NCI-H2196 (cell line): Measurements from ENCODE around the gene PRLHR.
"Not testable (repeated sequence)": the region's sequence is repeated elsewhere in the genome, so short reads cannot be mapped to it uniquely, and the experiment has no call there.

Experiments
- DNase-seq: peaks from one replicate; lab custom pipeline; 2025; ENCODE audit not compliant: unreplicated experiment; lab: John Stamatoyannopoulos, UW

The PRLHR gene

DNA sequence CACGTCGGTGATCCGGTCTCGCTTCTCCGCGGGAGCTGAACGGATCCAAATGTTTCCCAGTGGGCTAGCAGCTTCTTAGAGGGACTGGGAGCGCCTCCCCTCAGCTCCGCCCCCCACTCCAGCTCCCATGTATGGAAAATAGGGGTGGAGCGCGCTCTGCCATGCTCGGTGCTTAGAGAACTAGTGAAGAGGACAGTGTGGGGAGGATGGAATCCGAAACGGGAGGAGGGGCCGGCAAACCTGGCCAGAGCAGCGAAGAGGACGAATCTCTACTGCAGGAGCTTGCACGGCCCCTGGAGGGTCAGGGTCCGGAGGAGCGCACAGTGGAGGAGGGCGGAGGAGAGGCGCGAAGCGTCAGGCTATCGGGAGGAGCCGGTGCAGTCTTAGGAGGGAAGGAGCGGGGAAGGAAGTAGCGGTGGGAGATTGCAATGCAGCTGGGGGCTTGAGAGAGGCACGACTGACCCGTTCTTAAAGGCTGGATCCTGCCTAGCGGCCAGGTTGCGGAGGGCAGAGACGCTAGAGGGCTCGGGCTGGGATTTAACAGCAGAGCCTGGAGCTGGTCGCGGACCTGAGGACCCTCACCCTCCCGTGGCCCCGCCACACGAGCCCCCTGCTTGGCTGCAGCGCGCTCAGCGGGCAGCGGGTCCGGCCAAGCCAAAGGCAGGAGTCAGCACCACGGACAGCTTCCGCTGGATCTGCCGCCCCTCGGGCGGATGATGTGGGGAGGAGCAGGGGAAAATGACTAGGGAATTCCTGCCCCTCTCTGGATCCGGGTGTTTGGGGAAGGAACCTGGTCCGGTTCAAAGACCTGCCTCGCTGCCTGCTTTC, at the start of gene PRLHR:
PRLHR (minus strand) TSS at position 51 of the 828 bp plus-strand sequence. CDS start 404 bp downstream, outside the sequence.
- no peak for DNase-seq

GRCh38 chr10:118642228-118642627, 46.8 kb upstream of the PRLHR start:
- no peak for DNase-seq

GRCh38 chr10:118638680-118639079, 43.2 kb upstream of the PRLHR start:
- DNase-seq, result no peak

GRCh38 chr10:118635674-118636402, 40.4 kb upstream of the PRLHR start:
- DNase-seq, result no peak

DNA sequence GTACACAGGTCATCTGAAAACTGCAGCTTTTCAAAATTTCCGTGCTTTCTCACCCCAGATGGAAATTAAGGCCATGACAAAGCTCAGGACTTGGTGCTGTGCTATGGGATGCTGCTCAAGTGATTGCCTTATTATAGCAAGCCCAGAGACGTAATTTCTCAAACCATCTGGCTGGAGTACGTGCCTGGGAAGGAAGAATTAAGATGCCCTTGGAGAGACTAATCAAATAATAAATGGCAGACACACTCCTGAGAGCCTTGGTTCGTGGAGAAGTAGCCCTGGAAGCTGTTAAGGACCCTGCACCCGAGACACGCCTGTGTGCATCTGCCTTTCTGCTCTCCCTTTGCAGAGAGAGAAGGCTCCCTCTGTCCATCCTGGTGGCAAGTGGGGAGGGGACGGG, 38.3 kb upstream of the PRLHR start:
- no peak for DNase-seq

GRCh38 chr10:118629211-118629610, 33.8 kb upstream of the PRLHR start:
- no peak for DNase-seq

DNA sequence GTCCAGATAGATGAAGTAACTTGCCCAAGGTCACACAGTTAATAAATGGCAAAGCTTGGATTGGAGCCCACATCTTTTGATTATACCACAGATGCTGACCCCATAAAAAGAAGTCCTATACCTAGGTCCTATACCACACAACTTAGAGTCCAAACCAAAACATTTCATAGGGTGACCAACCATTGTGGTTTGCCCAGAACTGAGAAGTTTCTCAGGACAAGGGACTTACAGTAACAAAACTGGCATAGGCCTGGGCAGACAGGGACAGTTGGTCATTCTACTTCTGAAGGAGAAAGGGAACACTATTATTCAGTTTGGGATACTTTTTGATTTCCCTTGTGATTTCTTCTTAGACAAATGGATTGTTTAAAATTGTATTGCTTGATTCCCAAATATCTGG, 32.9 kb upstream of the PRLHR start:
- DNase-seq, result no peak

DNA sequence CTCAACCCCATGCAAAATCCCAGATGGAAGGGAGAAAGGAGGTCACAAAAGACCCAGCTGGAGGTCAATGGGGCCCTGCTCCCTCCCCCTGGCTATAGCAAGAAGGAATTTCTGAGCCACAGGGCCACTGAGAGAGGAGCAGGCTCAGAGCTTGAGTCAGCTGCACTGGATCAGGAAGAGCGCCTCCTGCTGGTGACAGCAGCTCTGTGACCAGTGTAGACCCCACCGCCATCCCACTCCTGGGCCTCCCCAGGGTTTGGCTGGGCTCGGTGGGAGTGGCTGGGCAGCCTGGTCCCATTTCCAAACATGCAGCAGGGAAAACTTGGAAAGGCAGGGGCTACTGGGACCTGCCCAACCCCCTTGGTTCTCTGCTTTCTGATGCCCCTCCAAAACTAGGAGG, 31.5 kb upstream of the PRLHR start:
- DNase-seq, result no peak

GRCh38 chr10:118625504-118625903, 30.1 kb upstream of the PRLHR start:
- DNase-seq, result no peak

- DNase-seq, result no peak
These were observed 29.3 kb upstream of the PRLHR start for GRCh38 chr10:118624747-118625146.

DNA sequence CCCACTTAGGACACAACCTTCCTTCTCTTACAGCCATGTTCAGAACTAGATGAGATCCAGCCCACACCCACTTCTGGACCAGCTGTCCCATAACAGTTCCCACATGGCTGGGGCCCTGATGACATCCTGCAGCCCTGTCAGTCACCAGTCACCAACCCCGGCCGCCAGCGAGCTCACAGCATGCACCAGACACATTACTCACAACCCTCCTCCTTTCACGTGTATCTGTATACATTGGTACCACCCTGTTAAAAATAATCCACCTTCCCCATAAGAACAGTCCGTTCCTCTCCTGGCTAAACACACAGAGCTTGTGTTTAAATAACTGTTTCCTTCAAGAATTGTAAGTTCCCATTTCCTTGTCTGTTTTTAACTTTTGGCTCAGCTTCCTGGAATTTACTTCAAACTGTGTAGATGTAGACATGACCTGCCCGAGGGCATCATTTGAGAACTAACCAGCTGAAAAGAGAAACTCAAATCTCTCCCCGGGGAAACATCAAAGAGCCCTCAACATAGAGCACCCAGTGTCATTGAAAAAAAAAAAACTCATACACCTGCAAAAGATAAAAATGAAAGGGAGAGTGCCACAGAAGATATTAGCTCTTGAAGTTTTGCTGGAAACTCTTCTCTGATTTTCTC, 26.0 kb upstream of the PRLHR start:
- no peak for DNase-seq

DNA sequence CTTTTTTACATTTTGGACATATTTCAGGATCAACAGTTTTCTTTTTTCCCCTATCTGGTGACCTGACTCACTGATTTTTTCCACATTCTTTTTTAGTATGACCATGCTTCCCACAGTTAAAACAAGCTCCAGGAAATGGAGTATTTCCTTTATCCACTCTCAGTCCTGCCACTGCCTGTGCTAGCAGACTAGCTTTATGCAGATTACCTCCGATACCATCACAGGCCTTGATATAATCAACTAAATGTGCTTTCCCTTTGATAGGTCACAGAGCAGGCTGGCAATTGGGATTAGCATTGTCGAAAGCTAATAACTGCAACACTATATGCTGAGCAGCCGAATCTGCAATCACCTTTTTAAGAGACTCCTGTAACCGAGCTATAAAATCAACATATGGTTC, 18.4 kb upstream of the PRLHR start:
- not testable (repeated sequence) for DNase-seq

DNA sequence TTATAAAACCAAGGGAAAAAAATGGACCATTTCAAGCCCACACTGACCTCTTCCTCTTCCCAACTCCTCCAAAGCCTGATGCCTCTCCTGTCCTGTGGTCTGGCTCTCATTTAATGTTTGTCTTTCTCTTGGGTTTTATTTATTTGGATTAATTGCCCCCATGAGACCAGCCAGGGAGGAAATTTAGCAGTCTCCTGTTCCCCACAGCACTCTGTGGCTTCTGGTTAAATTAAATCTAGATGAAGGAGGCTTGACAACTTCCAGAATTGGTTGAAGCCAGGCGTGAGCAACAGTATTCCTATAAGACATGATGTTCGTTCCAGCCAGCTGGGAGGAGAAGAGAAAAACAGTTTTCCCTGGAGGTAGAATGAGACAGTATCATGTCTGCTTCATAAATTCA, 15.1 kb upstream of the PRLHR start:
- no peak for DNase-seq

- DNase-seq, result no peak
These were observed 12.4 kb upstream of the PRLHR start for GRCh38 chr10:118607768-118608354.

- no peak for DNase-seq
These were observed 10.2 kb upstream of the PRLHR start for GRCh38 chr10:118605694-118606093.

GRCh38 chr10:118596426-118597124, 1.1 kb upstream of the PRLHR start:
- no peak for DNase-seq

DNA sequence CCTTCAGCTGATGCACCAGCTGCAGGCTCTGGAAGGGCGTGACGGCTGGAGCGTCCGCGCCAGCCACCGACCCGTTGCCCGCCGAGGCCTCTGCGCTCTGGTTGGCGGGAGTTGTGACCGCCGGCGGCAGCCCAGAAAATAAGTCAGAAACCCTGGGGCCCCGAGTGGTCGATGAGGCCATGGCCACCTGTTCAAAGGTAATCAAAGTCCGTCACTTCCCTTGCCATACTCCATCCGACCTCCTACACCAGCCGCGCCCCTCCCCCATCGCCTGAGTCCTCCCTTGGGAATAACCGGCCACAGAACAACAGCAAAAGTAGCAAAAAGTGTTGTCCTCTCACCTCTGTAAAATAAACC, 406 bp downstream of the PRLHR start:
- DNase-seq, result no peak

GRCh38 chr10:118594392-118595063, 920 bp downstream of the PRLHR start:
- no peak for DNase-seq

GRCh38 chr10:118592675-118593330, 2.6 kb downstream of the PRLHR start:
- DNase-seq, result peak; percentile 72

DNA sequence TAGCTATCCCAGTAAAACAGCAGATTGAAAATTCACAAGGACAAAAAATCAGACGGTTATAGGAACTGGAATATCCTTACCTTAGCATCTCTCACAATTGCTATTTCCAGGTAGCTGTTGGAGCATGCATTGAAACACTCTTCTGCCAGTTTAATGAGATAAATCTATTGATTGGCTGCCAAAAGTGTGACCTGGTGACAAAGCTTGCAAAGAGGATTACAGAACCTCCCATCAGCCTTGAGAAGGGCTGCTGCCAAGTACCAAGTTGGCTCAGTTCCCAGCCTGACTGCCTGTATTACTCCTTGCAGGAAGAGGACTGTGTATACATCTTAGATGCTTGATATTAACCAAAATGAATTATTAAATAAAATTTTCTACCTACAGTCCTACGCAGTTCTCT, 5.1 kb downstream of the PRLHR start:
- DNase-seq, result peak; percentile 79
